ENCODE measurements around the gene ZDHHC12.

Gene ZDHHC12

DNA sequence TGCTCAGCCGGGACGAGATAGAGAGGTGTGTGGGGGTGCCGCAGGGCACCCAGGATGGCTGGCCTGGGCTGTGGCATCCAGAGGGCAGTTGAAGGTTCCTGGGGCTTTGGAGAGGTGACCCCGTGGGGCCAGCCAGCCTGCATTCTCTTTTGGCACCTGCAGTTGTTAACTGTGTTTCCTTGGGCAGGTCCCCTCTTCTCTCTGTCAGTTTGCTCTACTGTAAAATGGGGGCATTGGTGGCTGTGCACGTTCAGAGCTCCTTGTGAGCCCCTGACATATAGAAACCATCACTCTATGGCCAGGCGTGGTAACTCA lies 8.5 kb downstream of the ZDHHC12 start:
- no peak overlapping the region for H2AK5ac ChIP-seq (ENCODE audit: low read depth, low read length)
- no peak overlapping the region for H3K9ac ChIP-seq (ENCODE audit: low read depth, low read length, poor library complexity)
- no CpG with 5 or more reads among the region's 6 CpGs for WGBS, 2 donors (ENCODE audit: extremely low coverage in 2 of 2, insufficient read length in 2 of 2, insufficient replicate concordance in 1 of 2)
- no peak overlapping the region for H3K23ac ChIP-seq (ENCODE audit: low read depth, low read length, poor library complexity)
- H3K79me1 ChIP-seq (ENCODE audit: low read depth, low read length), result no peaks in the 10 kb centered on the region
- peaks cover 12 to 73% of the 10 kb centered on the region in 2 donors for H3K36me3 ChIP-seq (replicated peaks in 1 of 2; ENCODE audit: control insufficient read depth in 2 of 2, insufficient read depth in 2 of 2, low read length in 2 of 2)
- no peaks in the 10 kb centered on the region for H3K27me3 ChIP-seq (ENCODE audit: control insufficient read depth in 3 of 3, insufficient read depth in 3 of 3, low read depth in 1 of 3, low read length in 3 of 3)
- H2AFZ ChIP-seq (ENCODE audit: low read length), result no peak overlapping the region
- H2BK5ac ChIP-seq (ENCODE audit: low read length), result no peak overlapping the region
- H3K18ac ChIP-seq (ENCODE audit: low read length), result no peak overlapping the region
- H3K4me3 ChIP-seq (ENCODE audit: low read length in 2 of 2), result peak overlapping the region in 1 of 2 donors; percentile 23
- H2BK12ac ChIP-seq (ENCODE audit: low read length), result no peak overlapping the region
- no peak overlapping the region for H3K4ac ChIP-seq (ENCODE audit: low read length)
- H3K4me1 ChIP-seq (ENCODE audit: control insufficient read depth in 2 of 2, insufficient read depth in 1 of 2, low read depth in 1 of 2, low read length in 2 of 2), result no peaks in the 10 kb centered on the region
- no peak overlapping the region for H2BK120ac ChIP-seq (ENCODE audit: low read depth, low read length)
- no peak overlapping the region for H3K14ac ChIP-seq (ENCODE audit: low read length)
- no peak overlapping the region for H2BK15ac ChIP-seq (ENCODE audit: low read length)
- no peak for DNase-seq (ENCODE audit: low spot score)
- no peaks in the 10 kb centered on the region for H3K9me3 ChIP-seq (replicated peaks in 1 of 2; ENCODE audit: control insufficient read depth in 2 of 2, insufficient read depth in 1 of 2, low read depth in 1 of 2, low read length in 2 of 2)
- no peak overlapping the region for H4K8ac ChIP-seq (ENCODE audit: low read depth, low read length)
- no peak overlapping the region for H3K4me2 ChIP-seq (ENCODE audit: insufficient read depth, low read length, poor library complexity, severe bottlenecking)
- no peak overlapping the region for H4K91ac ChIP-seq (ENCODE audit: low read depth, low read length, poor library complexity)
- no peak overlapping the region for H3K27ac ChIP-seq (replicated peaks; ENCODE audit: low read length)

GRCh38 chr9:128714586-128715435 lies 9.1 kb downstream of the ZDHHC12 start:
- no peak overlapping the region for H4K8ac ChIP-seq (ENCODE audit: low read depth, low read length)
- H3K4me3 ChIP-seq (ENCODE audit: low read length in 2 of 2), result peak overlapping the region in 1 of 2 donors; percentile 23
- no peak for DNase-seq (ENCODE audit: low spot score)
- H2BK120ac ChIP-seq (ENCODE audit: low read depth, low read length), result no peak overlapping the region
- H3K79me1 ChIP-seq (ENCODE audit: low read depth, low read length), result no peaks in the 10 kb centered on the region
- no peak overlapping the region for H2BK12ac ChIP-seq (ENCODE audit: low read length)
- H3K27ac ChIP-seq (replicated peaks; ENCODE audit: low read length), result no peak overlapping the region
- H3K4me2 ChIP-seq (ENCODE audit: insufficient read depth, low read length, poor library complexity, severe bottlenecking), result no peak overlapping the region
- H3K4me1 ChIP-seq (ENCODE audit: control insufficient read depth in 2 of 2, insufficient read depth in 1 of 2, low read depth in 1 of 2, low read length in 2 of 2), result no peaks in the 10 kb centered on the region
- no peak overlapping the region for H2BK5ac ChIP-seq (ENCODE audit: low read length)
- no CpG with 5 or more reads among the region's 24 CpGs for WGBS, 2 donors (ENCODE audit: extremely low coverage in 2 of 2, insufficient read length in 2 of 2, insufficient replicate concordance in 1 of 2)
- H3K18ac ChIP-seq (ENCODE audit: low read length), result no peak overlapping the region
- no peak overlapping the region for H3K4ac ChIP-seq (ENCODE audit: low read length)
- no peak overlapping the region for H3K14ac ChIP-seq (ENCODE audit: low read length)
- no peak overlapping the region for H3K23ac ChIP-seq (ENCODE audit: low read depth, low read length, poor library complexity)
- H3K36me3 ChIP-seq (replicated peaks in 1 of 2; ENCODE audit: control insufficient read depth in 2 of 2, insufficient read depth in 2 of 2, low read length in 2 of 2), result peaks cover 12 to 71% of the 10 kb centered on the region in 2 donors
- H3K27me3 ChIP-seq (ENCODE audit: control insufficient read depth in 3 of 3, insufficient read depth in 3 of 3, low read depth in 1 of 3, low read length in 3 of 3), result no peaks in the 10 kb centered on the region
- no peak overlapping the region for H2AFZ ChIP-seq (ENCODE audit: low read length)
- H3K9ac ChIP-seq (ENCODE audit: low read depth, low read length, poor library complexity), result no peak overlapping the region
- H2AK5ac ChIP-seq (ENCODE audit: low read depth, low read length), result no peak overlapping the region
- H3K9me3 ChIP-seq (replicated peaks in 1 of 2; ENCODE audit: control insufficient read depth in 2 of 2, insufficient read depth in 1 of 2, low read depth in 1 of 2, low read length in 2 of 2), result no peaks in the 10 kb centered on the region
- no peak overlapping the region for H4K91ac ChIP-seq (ENCODE audit: low read depth, low read length, poor library complexity)
- H2BK15ac ChIP-seq (ENCODE audit: low read length), result no peak overlapping the region

DNA sequence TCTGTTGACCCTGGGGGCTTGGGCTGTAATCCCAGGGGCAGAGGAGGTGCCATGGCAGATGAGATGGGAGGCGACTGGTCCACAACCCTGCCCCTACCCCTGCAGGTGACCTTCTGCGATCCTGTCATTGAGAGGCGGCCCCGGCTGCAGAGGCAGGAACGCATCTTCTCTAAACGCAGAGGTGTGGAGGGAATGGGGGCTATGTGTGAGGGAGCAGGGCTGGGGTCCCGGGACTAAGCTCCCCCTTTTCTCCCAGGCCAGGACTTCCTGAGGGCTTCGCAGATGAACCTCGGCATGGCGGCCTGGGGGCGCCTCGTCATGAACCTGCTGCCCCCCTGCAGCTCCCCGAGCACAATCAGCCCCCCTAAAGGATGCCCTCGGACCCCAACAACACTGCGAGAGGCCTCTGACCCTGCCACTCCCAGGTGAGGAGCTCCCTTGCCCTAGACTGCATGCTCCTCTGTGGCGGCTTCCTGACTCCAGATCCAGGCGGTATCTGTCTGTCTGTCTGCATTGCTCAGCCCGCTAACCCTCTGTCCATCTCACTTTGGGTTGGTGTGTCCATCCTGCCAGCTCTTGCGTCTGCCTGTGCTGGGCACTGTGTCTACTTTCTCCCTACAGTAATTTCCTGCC lies 9.9 kb downstream of the ZDHHC12 start:
- Histone ChIP-seq H3K4ac (ENCODE audit: low read length) (no peak overlapping the region), H3K4me3 (ENCODE audit: low read length in 2 of 2) (no peak overlapping the region), H3K4me1 (ENCODE audit: control insufficient read depth in 2 of 2, insufficient read depth in 1 of 2, low read depth in 1 of 2, low read length in 2 of 2) (no peaks in the 10 kb centered on the region), H2AK5ac (ENCODE audit: low read depth, low read length) (no peak overlapping the region), H3K23ac (ENCODE audit: low read depth, low read length, poor library complexity) (no peak overlapping the region), H3K9ac (ENCODE audit: low read depth, low read length, poor library complexity) (no peak overlapping the region), H4K91ac (ENCODE audit: low read depth, low read length, poor library complexity) (no peak overlapping the region), H3K4me2 (ENCODE audit: insufficient read depth, low read length, poor library complexity, severe bottlenecking) (no peak overlapping the region), H2BK120ac (ENCODE audit: low read depth, low read length) (no peak overlapping the region), H3K79me1 (ENCODE audit: low read depth, low read length) (no peaks in the 10 kb centered on the region), H2AFZ (ENCODE audit: low read length) (no peak overlapping the region), H3K18ac (ENCODE audit: low read length) (no peak overlapping the region), H3K14ac (ENCODE audit: low read length) (no peak overlapping the region), H3K27me3 (ENCODE audit: control insufficient read depth in 3 of 3, insufficient read depth in 3 of 3, low read depth in 1 of 3, low read length in 3 of 3) (no peaks in the 10 kb centered on the region), H3K36me3 (replicated peaks in 1 of 2; ENCODE audit: control insufficient read depth in 2 of 2, insufficient read depth in 2 of 2, low read length in 2 of 2) (peaks cover 12 to 66% of the 10 kb centered on the region in 2 donors), H2BK5ac (ENCODE audit: low read length) (no peak overlapping the region), H2BK15ac (ENCODE audit: low read length) (no peak overlapping the region), H3K27ac (replicated peaks; ENCODE audit: low read length) (no peak overlapping the region), H3K9me3 (replicated peaks in 1 of 2; ENCODE audit: control insufficient read depth in 2 of 2, insufficient read depth in 1 of 2, low read depth in 1 of 2, low read length in 2 of 2) (no peaks in the 10 kb centered on the region), H4K8ac (ENCODE audit: low read depth, low read length) (no peak overlapping the region), H2BK12ac (ENCODE audit: low read length) (no peak overlapping the region)
- no CpG with 5 or more reads among the region's 19 CpGs for WGBS, 2 donors (ENCODE audit: extremely low coverage in 2 of 2, insufficient read length in 2 of 2, insufficient replicate concordance in 1 of 2)
- no peak for DNase-seq (ENCODE audit: low spot score)

GRCh38 chr9:128713411-128713780 lies 10.5 kb downstream of the ZDHHC12 start:
- Histone ChIP-seq H2BK5ac (ENCODE audit: low read length) (peak overlapping the region; percentile 53), H3K36me3 (replicated peaks in 1 of 2; ENCODE audit: control insufficient read depth in 2 of 2, insufficient read depth in 2 of 2, low read length in 2 of 2) (peaks cover 12 to 67% of the 10 kb centered on the region in 2 donors), H3K27me3 (ENCODE audit: control insufficient read depth in 3 of 3, insufficient read depth in 3 of 3, low read depth in 1 of 3, low read length in 3 of 3) (no peaks in the 10 kb centered on the region), H3K4me2 (ENCODE audit: insufficient read depth, low read length, poor library complexity, severe bottlenecking) (no peak overlapping the region), H3K18ac (ENCODE audit: low read length) (no peak overlapping the region), H4K8ac (ENCODE audit: low read depth, low read length) (no peak overlapping the region), H3K27ac (replicated peaks; ENCODE audit: low read length) (no peak overlapping the region), H3K9me3 (replicated peaks in 1 of 2; ENCODE audit: control insufficient read depth in 2 of 2, insufficient read depth in 1 of 2, low read depth in 1 of 2, low read length in 2 of 2) (no peaks in the 10 kb centered on the region), H3K9ac (ENCODE audit: low read depth, low read length, poor library complexity) (peak overlapping the region; percentile 81), H2BK15ac (ENCODE audit: low read length) (no peak overlapping the region), H3K79me1 (ENCODE audit: low read depth, low read length) (no peaks in the 10 kb centered on the region), H3K23ac (ENCODE audit: low read depth, low read length, poor library complexity) (peak overlapping the region; percentile 31), H2AK5ac (ENCODE audit: low read depth, low read length) (no peak overlapping the region), H3K4me1 (ENCODE audit: control insufficient read depth in 2 of 2, insufficient read depth in 1 of 2, low read depth in 1 of 2, low read length in 2 of 2) (no peaks in the 10 kb centered on the region), H3K4me3 (ENCODE audit: low read length in 2 of 2) (no peak overlapping the region), H2BK12ac (ENCODE audit: low read length) (no peak overlapping the region), H4K91ac (ENCODE audit: low read depth, low read length, poor library complexity) (no peak overlapping the region), H2AFZ (ENCODE audit: low read length) (no peak overlapping the region), H3K14ac (ENCODE audit: low read length) (no peak overlapping the region), H2BK120ac (ENCODE audit: low read depth, low read length) (no peak overlapping the region), H3K4ac (ENCODE audit: low read length) (no peak overlapping the region)
- no peak for DNase-seq (ENCODE audit: low spot score)
- WGBS, 2 donors (ENCODE audit: extremely low coverage in 2 of 2, insufficient read length in 2 of 2, insufficient replicate concordance in 1 of 2), result no CpG with 5 or more reads among the region's 13 CpGs

Data from neuronal stem cell (in vitro differentiated cells).